OCI-LY1 (cell line): Measurements from ENCODE around the gene TTYH1.

ENCODE experiments used
- EZH2 ChIP-seq: fragments of 200-600 bp; sonication (generic), shearing (Covaris generic); IDR thresholded peaks from 2 replicates; pipeline ENCODE4 v1.8.0; 2017; ENCODE audit warnings: borderline replicate concordance, mixed run types, mild to moderate bottlenecking, antibody characterized with exemption, low read length, moderate library complexity, mixed read lengths
- TF ChIP-seq, protein P1 (sequence below): fragments of 200-600 bp; sonication (generic), shearing (Covaris generic); IDR thresholded peaks from 2 replicates; pipeline ENCODE4 v1.5.1; 2017; ENCODE audit warnings: mild to moderate bottlenecking, antibody characterized with exemption, low read length, moderate library complexity, mixed read lengths

DNA sequence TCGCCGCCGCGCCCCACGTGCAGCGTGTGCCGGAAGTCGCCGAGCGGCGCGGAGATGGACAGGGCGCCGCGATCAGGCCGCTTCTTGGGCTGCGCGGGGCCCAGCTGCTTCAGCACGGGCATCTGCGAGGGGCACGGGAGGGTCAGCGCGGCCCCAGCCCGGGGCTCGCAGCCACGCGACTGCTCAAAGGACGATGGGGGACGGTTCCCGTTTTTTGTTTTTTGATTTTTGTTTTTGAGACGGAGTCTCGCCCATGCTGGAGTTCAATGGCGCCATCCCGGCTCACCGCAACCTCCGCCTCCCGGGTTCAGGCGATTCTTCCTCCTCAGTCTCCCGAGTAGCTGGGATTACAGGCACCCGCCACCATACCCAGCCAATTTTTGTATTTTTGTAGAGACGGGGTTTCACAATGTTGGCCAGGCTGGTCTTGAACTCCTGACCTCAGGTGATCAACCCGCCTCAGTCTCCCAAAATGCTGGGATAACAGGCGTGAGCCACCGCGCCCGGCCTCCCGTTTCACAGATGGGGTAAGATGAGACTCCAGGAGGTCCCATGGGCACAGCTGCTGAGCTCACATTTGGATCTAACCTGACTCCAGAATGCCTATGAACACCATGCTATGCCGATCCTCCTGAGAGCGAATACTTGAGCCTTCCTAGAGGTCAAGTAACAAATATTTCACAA is 50.3 kb downstream of the TTYH1 start:
- TF ChIP-seq, protein P1, sequence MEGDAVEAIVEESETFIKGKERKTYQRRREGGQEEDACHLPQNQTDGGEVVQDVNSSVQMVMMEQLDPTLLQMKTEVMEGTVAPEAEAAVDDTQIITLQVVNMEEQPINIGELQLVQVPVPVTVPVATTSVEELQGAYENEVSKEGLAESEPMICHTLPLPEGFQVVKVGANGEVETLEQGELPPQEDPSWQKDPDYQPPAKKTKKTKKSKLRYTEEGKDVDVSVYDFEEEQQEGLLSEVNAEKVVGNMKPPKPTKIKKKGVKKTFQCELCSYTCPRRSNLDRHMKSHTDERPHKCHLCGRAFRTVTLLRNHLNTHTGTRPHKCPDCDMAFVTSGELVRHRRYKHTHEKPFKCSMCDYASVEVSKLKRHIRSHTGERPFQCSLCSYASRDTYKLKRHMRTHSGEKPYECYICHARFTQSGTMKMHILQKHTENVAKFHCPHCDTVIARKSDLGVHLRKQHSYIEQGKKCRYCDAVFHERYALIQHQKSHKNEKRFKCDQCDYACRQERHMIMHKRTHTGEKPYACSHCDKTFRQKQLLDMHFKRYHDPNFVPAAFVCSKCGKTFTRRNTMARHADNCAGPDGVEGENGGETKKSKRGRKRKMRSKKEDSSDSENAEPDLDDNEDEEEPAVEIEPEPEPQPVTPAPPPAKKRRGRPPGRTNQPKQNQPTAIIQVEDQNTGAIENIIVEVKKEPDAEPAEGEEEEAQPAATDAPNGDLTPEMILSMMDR = no peak
- no peak for TF ChIP-seq EZH2
